ENCODE measurements around the gene MICA.
A peak's percentile ranks its signal among the peaks of the same experiment; 100 is the strongest.

Gene MICA

GRCh38 chr6:31464252-31465184, 61.1 kb downstream of the MICA start:
- ChIA-PET POLR2A (no interaction called here), CTCF (no interaction called here)
- WGBS (ENCODE audit: insufficient coverage), result 100% methylated on average over 6 of the region's 7 CpGs
- Histone ChIP-seq H3K9me3 (ENCODE audit: control extremely low read depth in 1 of 5, control insufficient read depth in 4 of 5, insufficient read depth in 2 of 5, low read depth in 1 of 5, low read length in 4 of 5) (no peaks in the 10 kb centered on the region), H3K27me3 (replicated peaks in 2 of 5; ENCODE audit: control insufficient read depth in 4 of 5, insufficient read depth in 5 of 5, low read length in 4 of 5) (no peaks in the 10 kb centered on the region), H3K4me3 (ENCODE audit: control insufficient read depth in 1 of 7, extremely low read depth in 1 of 7, insufficient read depth in 4 of 7, low read depth in 2 of 7, low read length in 6 of 7) (peak overlapping the region in 4 of 7 experiments; percentile 64 to 94 (median 78)), H3K4me1 (ENCODE audit: control extremely low read depth in 1 of 4, control insufficient read depth in 4 of 4, insufficient read depth in 4 of 4, low read length in 3 of 4) (peaks cover 0 to 29% (median 13%) of the 10 kb centered on the region in 4 experiments), H3K36me3 (ENCODE audit: control insufficient read depth in 4 of 4, insufficient read depth in 4 of 4, low read length in 3 of 4) (peaks cover 0 to 14% (median 6%) of the 10 kb centered on the region in 4 experiments), H3K27ac (ENCODE audit: insufficient read depth in 1 of 2, low read depth in 1 of 2, low read length in 2 of 2, poor library complexity in 1 of 2, severe bottlenecking in 2 of 2) (no peak overlapping the region)
- DNase-seq, result no peak

Data from common myeloid progenitor, CD34-positive (primary cell).